Islet precursor cell (in vitro differentiated cells): ENCODE results near the gene CENPVL2.
"Not testable (repeated sequence)": the region's sequence is repeated elsewhere in the genome, so short reads cannot be mapped to it uniquely, and the experiment has no call there.

ENCODE experiments used
- DNase-seq: peaks from one replicate; pipeline ENCODE4 v3.0.0-alpha.2; 2018

Gene CENPVL2

GRCh38 chrX:51682720-51683062 lies at the start of gene CENPVL2:
Gene CENPVL2 (minus strand): TSS chrX:51682831. CDS start chrX:51682831, 0 bp downstream.
- not testable (repeated sequence) for DNase-seq

- no peak for DNase-seq
These were observed 45.6 kb upstream of the CENPVL2 start for GRCh38 chrX:51728202-51728601.

DNA sequence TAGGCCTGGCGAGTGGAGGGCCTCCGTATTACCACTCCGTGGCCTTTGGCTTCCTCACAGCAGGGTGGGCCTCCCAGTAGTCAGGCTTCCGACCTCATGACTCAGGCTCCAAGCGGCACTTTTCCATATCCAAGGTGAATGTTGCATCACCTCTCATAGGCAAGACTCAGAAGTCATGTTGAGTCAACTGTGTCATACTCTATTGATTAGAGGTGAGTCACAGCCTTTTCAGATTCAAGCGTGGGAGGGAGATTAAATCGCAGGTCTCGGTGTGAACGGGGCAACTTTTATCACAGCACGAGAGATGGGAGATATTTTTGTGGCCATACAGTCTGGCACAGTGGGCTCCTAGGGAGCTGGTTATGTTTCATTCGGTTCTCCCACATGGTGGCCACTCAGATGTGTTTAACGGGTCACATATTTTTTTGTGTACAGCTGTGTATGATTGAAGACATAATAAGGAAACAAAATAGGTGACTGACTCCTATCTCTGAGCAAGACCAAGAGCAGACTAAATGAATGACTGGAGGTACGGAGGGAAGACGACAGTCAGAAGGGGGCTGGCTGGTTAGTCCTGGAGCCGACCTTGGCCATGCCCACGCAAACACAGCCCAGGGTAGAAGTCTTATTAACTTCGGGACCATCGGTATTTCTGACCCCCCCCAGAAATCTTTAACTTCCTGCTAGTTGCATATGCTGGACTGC lies 30.5 kb upstream of the CENPVL2 start:
- DNase-seq: not testable (repeated sequence)

DNA sequence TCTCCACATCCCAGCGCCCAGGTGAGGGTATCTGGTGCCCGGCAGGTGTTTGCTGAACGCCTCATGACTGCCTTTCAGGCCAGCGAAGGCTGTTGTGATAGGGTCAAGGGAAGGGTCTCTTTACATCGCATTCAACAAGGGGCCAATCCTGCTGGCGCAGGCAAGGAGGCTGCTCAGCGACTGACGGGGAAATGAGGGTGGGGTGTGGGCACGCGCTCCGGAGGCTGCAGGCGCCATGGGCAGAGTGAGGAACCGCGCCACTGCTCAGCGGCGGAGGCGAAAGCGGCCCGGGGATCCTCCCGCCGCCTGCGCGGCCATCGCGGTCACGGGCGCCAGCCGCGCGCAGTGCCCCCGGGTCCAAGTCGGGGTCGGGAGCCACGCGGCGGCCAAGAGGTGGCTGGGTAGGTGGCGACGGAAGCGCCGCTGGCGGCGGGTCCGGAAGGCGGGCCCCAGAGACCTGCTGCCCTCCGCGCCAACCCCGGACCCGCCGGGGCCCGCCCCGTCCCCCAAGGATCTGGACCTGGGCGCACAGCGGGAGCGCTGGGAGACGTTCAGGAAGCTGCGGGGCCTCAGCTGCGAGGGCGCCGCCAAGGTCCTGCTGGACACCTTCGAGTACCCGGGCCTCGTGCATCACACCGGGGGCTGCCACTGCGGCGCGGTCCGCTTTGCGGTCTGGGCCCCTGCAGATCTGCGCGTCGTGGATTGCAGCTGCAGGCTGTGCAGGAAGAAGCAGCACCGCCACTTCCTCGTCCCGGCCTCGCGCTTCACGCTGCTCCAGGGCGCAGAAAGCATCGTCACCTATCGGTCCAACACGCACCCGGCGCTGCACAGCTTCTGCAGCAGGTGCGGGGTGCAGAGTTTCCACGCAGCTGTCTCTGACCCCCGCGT lies 27.9 kb upstream of the CENPVL2 start, which contains the start of gene CENPVL1:
CENPVL1 (plus strand) TSS at position 236 of the 888 bp plus-strand sequence; CDS start at position 236, 0 bp downstream.
- not testable (repeated sequence) for DNase-seq

- no peak for DNase-seq
These were observed 14.8 kb upstream of the CENPVL2 start for GRCh38 chrX:51697397-51697796.

GRCh38 chrX:51694254-51694653 lies 11.6 kb upstream of the CENPVL2 start:
- DNase-seq: no peak

- DNase-seq: not testable (repeated sequence)
These were observed 567 bp downstream of the CENPVL2 start for GRCh38 chrX:51681808-51682719.

- not testable (repeated sequence) for DNase-seq
These were observed 2.8 kb downstream of the CENPVL2 start for GRCh38 chrX:51679689-51680433.

GRCh38 chrX:51665981-51666380 lies 16.6 kb downstream of the CENPVL2 start:
- no peak for DNase-seq

DNA sequence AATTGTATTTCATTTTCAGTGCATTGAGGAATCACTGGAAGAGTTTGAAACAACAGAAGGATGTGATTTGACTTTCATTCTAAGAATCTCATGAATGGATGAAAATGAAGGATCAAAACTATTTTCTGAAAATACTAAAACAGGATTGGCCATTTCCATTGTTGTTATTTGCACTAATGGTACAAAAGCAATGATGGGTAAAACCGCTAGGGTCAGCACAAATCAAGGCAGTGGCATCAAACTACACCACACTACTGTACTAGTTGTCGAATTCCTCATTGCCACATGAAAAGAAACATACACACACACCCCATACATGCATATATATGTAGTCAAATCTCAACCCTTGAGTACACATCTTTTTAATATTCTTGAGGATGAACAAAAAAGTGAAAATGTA lies 39.3 kb downstream of the CENPVL2 start:
- DNase-seq: no peak

GRCh38 chrX:51641421-51642021 lies 41.1 kb downstream of the CENPVL2 start:
- no peak for DNase-seq

- not testable (repeated sequence) for DNase-seq
These were observed 46.1 kb downstream of the CENPVL2 start for GRCh38 chrX:51636511-51636910.
